Activated T-cell treated with anti-CD3 and anti-CD28 coated beads for 24 hours (primary cell): ENCODE data around the gene PON2.
"Not testable (repeated sequence)": the region's sequence is repeated elsewhere in the genome, so short reads cannot be mapped to it uniquely, and the experiment has no call there.

Source experiments
- DNase-seq: peaks from one replicate; pipeline ENCODE4 v3.0.0-alpha.2; 2020; ENCODE audit warnings: low read depth

The PON2 gene

DNA sequence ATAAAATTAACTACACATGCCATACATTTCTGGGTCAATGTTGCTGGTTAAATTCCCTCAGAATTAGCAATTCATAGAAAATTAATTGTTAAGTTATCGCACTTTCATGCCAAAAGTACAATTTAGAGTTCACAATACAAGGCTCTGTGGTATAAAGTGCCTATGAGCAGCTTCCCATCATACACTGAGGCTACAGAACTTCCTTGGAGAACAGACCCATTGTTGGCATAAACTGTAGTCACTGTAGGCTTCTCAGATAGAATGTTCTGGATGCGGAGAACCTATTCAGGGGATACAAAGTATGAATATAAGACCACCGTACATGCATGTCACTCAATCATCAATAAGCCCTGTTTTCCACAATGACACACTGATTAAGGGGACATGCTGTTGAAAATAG lies 29.6 kb downstream of the PON2 start:
- no peak for DNase-seq

- DNase-seq = no peak
These were observed 30.4 kb downstream of the PON2 start for GRCh38 chr7:95404316-95404865.

DNA sequence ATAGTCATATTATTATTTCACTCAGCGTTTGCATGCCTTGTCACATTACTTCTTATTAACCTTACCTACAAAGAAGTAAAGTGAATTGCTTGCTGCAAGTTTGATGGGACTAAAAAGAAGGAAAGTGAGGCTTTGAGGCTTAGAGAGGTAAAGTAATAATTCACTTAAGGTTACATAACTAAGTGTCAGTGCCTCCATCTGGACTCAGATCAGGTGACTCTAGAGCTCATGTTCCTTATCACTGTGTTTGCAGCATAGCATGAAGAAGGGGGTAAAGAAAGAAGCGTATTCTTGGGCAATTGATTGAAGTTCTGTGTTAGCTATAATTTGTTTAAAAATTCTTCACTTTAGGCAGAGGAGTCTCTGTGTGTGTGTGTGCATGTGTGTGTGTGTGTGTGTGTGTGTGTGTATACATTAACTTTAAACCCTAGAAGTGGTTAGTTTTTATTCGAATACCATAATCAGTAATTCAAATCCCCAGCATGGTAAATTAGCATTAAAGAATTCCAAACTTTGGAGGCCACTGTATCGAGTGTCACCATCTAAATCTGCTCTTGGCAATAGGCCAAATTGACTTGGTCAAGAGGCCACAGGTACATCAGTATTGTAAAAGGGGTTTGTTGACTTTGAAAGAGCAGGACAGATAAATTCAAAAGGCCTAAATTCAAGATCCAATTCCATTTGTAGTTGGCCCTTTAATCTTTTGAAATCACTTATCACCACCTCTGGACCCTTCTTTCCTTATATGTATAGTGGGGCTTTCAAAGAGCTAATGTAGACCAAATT lies 36.5 kb downstream of the PON2 start:
- no peak for DNase-seq

DNA sequence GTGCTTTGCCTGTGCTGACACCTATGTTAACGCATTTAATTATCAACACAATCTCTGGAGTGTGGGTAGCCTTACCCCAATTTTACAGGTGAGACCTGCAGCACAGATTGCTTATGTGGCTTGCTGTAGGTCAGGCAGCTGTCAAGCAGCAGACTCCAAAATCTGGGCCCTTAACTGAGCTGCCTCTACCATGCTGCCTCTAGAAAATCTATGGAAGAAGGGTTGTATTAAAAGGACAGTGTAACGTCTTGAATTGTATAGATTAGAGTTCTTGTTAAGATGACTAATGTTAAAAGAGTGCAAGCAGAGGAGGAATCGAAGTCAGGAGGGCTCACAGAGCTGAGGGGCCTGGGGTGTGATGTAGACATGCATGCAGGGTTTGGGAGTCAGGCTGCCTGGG lies 37.4 kb downstream of the PON2 start:
- DNase-seq = no peak

GRCh38 chr7:95396136-95397032 lies 38.4 kb downstream of the PON2 start, which contains the start of gene PON3:
PON3 (minus strand) TSS chr7:95396375; CDS start chr7:95396350, 25 bp downstream.
- no peak for DNase-seq

- DNase-seq = no peak
These were observed 39.1 kb downstream of the PON2 start for GRCh38 chr7:95395755-95396135.

DNA sequence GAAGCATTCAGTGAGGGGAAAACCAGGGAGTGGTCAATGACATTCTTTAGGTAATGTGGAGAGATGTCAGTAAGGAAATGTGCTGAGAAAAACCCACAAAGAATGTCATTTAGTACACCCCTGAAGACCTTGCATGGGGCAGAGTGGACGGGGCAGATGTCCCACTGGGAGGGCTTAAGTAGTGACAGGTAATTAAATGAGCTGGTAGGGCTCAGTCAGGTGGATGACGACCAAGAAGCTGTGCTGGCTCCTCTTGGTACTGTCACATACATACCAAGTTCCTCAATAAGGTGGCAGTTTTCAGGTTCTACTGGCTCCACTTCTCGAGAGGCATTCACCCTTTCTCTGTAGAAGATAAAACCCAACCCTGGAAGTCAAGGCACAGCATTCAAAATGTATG lies 40.5 kb downstream of the PON2 start:
- DNase-seq = no peak

DNA sequence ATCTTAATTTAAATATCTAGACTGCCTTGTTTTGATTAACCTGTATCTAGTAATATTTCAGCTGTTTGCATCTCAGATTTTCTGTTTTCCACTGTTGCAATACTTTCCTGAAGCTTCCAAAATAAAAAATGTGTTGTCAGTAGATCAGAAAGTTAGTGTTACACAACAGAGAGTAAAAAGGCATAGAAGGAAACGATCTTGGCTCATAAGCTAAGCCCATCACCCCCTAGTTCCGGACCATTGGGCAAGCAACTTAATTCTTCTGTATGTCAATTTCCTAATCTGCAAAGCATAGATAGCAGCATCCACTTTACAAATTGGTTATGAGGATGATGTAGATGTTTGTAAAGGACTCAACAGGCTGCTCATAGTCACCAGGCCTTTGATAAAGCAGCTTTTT lies 43.1 kb downstream of the PON2 start:
- no peak for DNase-seq

GRCh38 chr7:95389516-95389915 lies 45.3 kb downstream of the PON2 start:
- no peak for DNase-seq

- DNase-seq = not testable (repeated sequence)
These were observed 55.4 kb downstream of the PON2 start for GRCh38 chr7:95379457-95379856.

GRCh38 chr7:95376632-95377400 lies 58.0 kb downstream of the PON2 start:
- no peak for DNase-seq

- no peak for DNase-seq
These were observed 59.1 kb downstream of the PON2 start for GRCh38 chr7:95375591-95376257.

- no peak for DNase-seq
These were observed 61.5 kb downstream of the PON2 start for GRCh38 chr7:95373323-95373722.

DNA sequence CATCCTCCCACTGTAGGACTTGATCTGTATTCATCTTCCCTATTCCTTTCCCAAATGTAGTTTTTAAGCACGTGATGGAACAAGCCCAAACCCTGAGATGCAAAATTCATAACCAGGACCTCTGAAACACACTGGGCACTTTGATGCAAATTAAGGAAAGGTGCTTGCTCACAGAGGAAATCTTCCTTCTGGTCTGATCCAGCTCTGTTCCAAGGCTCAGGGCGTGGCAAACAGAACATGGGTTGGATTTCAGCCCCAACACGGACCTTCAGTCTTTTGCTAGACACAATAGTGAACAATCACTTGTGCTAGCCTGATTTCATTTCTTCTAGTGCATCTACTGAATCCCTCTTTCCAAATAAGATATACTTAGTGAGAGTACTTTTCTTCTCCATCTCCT lies 66.6 kb downstream of the PON2 start:
- no peak for DNase-seq

GRCh38 chr7:95367606-95368005 lies 67.2 kb downstream of the PON2 start:
- no peak for DNase-seq

DNA sequence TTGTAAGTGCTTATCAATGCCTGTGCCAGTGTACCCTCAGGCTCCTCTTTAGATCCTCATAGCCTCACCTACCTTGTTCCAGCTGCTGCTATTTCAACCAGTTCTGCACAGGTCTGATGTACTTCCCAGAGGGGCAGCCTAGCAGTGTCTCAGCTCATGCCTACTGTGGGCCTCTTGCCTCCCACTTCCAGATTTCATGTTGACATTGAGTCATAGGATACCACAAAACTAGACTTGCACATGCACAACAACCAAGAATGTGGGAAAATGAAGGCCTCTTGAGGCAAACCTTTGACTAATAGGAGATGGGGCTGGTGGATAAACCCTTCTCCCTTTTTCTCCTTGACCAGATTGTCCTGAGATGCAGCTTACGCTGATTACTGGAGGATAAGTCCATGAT lies 69.7 kb downstream of the PON2 start:
- DNase-seq = no peak

DNA sequence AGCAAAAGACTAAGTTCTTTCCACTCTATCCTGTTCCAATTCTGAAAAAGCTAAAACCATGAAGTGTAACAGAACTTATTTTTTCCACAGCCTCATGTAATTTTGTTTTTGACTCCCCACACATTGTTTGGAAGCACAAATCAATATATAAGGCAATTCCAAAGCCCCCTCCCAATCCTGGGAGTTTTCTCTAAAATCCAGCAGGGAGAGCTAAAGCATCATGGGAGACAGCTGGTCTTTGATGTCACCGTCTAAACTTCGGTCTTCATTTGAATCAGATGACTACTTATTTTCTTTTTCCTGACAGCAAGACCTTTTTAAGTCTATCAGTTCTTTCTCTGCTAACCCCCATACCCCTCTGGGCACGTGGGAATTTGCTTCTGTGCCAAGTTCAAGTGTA lies 77.2 kb downstream of the PON2 start:
- DNase-seq = no peak
